H1 (cell line): ENCODE measurements around the gene EMD. TPM values are rescaled to one million over a fixed set of nuclear protein-coding genes. Genes with fewer than 3 reads are reported as not detected.

Experiments
- CTCF ChIA-PET: fragments of 300-600 bp; sonication (Branson Sonifier 250); formaldehyde crosslinking; loops from one replicate; lab custom pipeline; 2021; ENCODE audit not compliant: partially characterized antibody; lab: Charles Lee
- POLR2A ChIA-PET: fragments of 300-600 bp; sonication (Branson Sonifier 250); formaldehyde crosslinking; loops from one replicate; lab custom pipeline; 2021; ENCODE audit warnings: inconsistent platforms; ENCODE audit not compliant: partially characterized antibody; lab: Charles Lee
- DNase-seq, 2 experiments: peaks; one replicate each; pipeline versions ENCODE4 v3.0.0 to v3.0.0-alpha.2; 2010 to 2022; ENCODE audit warnings: low spot score in 2 of 2, low read depth in 1 of 2, mixed read lengths in 1 of 2
- FAIRE-seq: peaks from 2 replicates; lab custom pipeline; 2011; peaks lifted over from hg19 to GRCh38; lab: Jason Lieb, UNC
- H2AFZ ChIP-seq: 2 replicates; pipeline ENCODE4 v1.8.1; 2012; ENCODE audit warnings: low read length, inconsistent platforms
- H2AK5ac ChIP-seq: 2 replicates; pipeline ENCODE4 v1.6.1; 2013; ENCODE audit warnings: low read depth, low read length
- H2BK120ac ChIP-seq: replicated peaks from 2 replicates; pipeline ENCODE3; 2013; ENCODE audit warnings: low read depth, low read length, inconsistent platforms
- H2BK12ac ChIP-seq: 2 replicates; pipeline ENCODE4 v1.6.1; 2013; ENCODE audit warnings: low read depth, low read length
- H2BK15ac ChIP-seq: 2 replicates; pipeline ENCODE4 v1.6.1; 2013; ENCODE audit warnings: low read length
- H2BK20ac ChIP-seq: 2 replicates; pipeline ENCODE4 v1.6.1; 2013; ENCODE audit warnings: low read length
- H2BK5ac ChIP-seq: 2 replicates; pipeline ENCODE4 v1.6.1; 2013; ENCODE audit warnings: low read depth, low read length
- H3K14ac ChIP-seq: 2 replicates; pipeline ENCODE4 v1.6.1; 2013; ENCODE audit warnings: inconsistent platforms; ENCODE audit not compliant: insufficient read length
- H3K18ac ChIP-seq: 2 replicates; pipeline ENCODE4 v1.6.1; 2013; ENCODE audit warnings: low read length; ENCODE audit errors: extremely low read depth
- H3K23ac ChIP-seq: 2 replicates; pipeline ENCODE4 v1.6.1; 2013; ENCODE audit warnings: inconsistent platforms; ENCODE audit not compliant: insufficient read length
- H3K23me2 ChIP-seq: 2 replicates; pipeline ENCODE4 v1.6.1; 2013; ENCODE audit warnings: low read depth, low read length
- H3K27ac ChIP-seq: 2 replicates; pipeline ENCODE4 v1.6.1; 2011; ENCODE audit warnings: low read depth, low read length, inconsistent platforms
- H3K27me3 ChIP-seq, 4 experiments: replicated peaks in 1 of 4; 1 replicate in 1 of 4; 2 replicates in 3 of 4; pipeline versions ENCODE4 v1.6.1 to v1.8.1; 2011 to 2013; ENCODE audit warnings: low read length in 3 of 4, mild to moderate bottlenecking in 3 of 4, inconsistent platforms in 2 of 4, mixed read lengths in 2 of 4, moderate library complexity in 1 of 4; ENCODE audit not compliant: control insufficient read depth in 3 of 4, insufficient read depth in 3 of 4; ENCODE audit errors: extremely low read depth in 1 of 4
- H3K36me3 ChIP-seq, 4 experiments: 2 replicates each; pipeline versions ENCODE4 v1.6.1 to v1.8.1; 2011 to 2013; ENCODE audit warnings: mild to moderate bottlenecking in 4 of 4, low read length in 3 of 4, moderate library complexity in 2 of 4, control low read depth in 1 of 4, inconsistent platforms in 1 of 4; ENCODE audit not compliant: insufficient read depth in 4 of 4, control insufficient read depth in 2 of 4
- H3K4ac ChIP-seq: replicated peaks from 2 replicates; pipeline ENCODE3; 2013; ENCODE audit warnings: low read length, low read depth, mixed read lengths, inconsistent platforms; ENCODE audit not compliant: insufficient read length
- H3K4me1 ChIP-seq, 4 experiments: replicated peaks in 1 of 4; 1 replicate in 1 of 4; 2 replicates in 3 of 4; pipeline versions ENCODE4 v1.6.1 to v1.8.1; 2011 to 2013; ENCODE audit warnings: low read length in 3 of 4, inconsistent platforms in 2 of 4, mixed read lengths in 1 of 4; ENCODE audit not compliant: insufficient read depth in 4 of 4, control insufficient read depth in 3 of 4
- H3K4me2 ChIP-seq, 2 experiments: 2 replicates each; pipeline versions ENCODE4 v1.6.1 to v1.8.1; 2011 to 2013; ENCODE audit warnings: low read depth in 2 of 2, low read length in 2 of 2, control low read depth in 1 of 2, inconsistent platforms in 1 of 2, mild to moderate bottlenecking in 1 of 2; ENCODE audit not compliant: insufficient read depth in 1 of 2
- H3K4me3 ChIP-seq, 4 experiments: fragments of 200-600, 300-600 bp in 1 of 4; sonication (generic), shearing (Covaris generic), sonication (Bioruptor Twin) in 1 of 4; 2 replicates each; pipeline versions ENCODE4 v1.5.1 to v1.8.1; 2011 to 2016; ENCODE audit warnings: low read length in 4 of 4, low read depth in 3 of 4, control low read depth in 2 of 4, inconsistent platforms in 2 of 4, mild to moderate bottlenecking in 2 of 4, mixed read lengths in 1 of 4, moderate library complexity in 1 of 4; ENCODE audit not compliant: insufficient read depth in 2 of 4; ENCODE audit errors: extremely low read depth in 1 of 4
- H3K56ac ChIP-seq: replicated peaks from 2 replicates; pipeline ENCODE3; 2013; ENCODE audit warnings: low read depth, mild to moderate bottlenecking, mixed read lengths, low read length, inconsistent platforms; ENCODE audit not compliant: insufficient read length
- H3K79me1 ChIP-seq: 2 replicates; pipeline ENCODE4 v1.6.1; 2013; ENCODE audit warnings: low read depth, low read length, control low read depth
- H3K79me2 ChIP-seq, 2 experiments: 2 replicates each; pipeline versions ENCODE4 v1.6.1 to v1.8.1; 2012 to 2013; ENCODE audit warnings: low read length in 2 of 2, mild to moderate bottlenecking in 2 of 2, inconsistent platforms in 1 of 2; ENCODE audit not compliant: insufficient read depth in 2 of 2, control insufficient read depth in 1 of 2
- H3K9ac ChIP-seq, 4 experiments: replicated peaks in 1 of 4; 1 replicate in 1 of 4; 2 replicates in 3 of 4; pipeline versions ENCODE4 v1.6.1 to v1.8.1; 2011 to 2013; ENCODE audit warnings: low read depth in 3 of 4, low read length in 3 of 4, control low read depth in 2 of 4, mild to moderate bottlenecking in 2 of 4, moderate library complexity in 2 of 4, inconsistent platforms in 1 of 4; ENCODE audit errors: extremely low read depth in 1 of 4
- H3K9me3 ChIP-seq, 2 experiments: 2 replicates each; pipeline versions ENCODE4 v1.6.1 to v1.8.1; 2012 to 2013; ENCODE audit warnings: mild to moderate bottlenecking in 2 of 2, moderate library complexity in 2 of 2, control low read depth in 1 of 2, inconsistent platforms in 1 of 2, low read depth in 1 of 2, low read length in 1 of 2, mixed read lengths in 1 of 2; ENCODE audit not compliant: insufficient read depth in 2 of 2
- H4K20me1 ChIP-seq, 2 experiments: replicated peaks in 1 of 2; 2 replicates each; pipeline versions ENCODE3 to v1.8.1; 2011 to 2013; ENCODE audit warnings: inconsistent platforms in 2 of 2, low read length in 2 of 2, mild to moderate bottlenecking in 1 of 2; ENCODE audit not compliant: insufficient read depth in 2 of 2, control insufficient read depth in 1 of 2
- H4K5ac ChIP-seq: 2 replicates; pipeline ENCODE4 v1.6.1; 2013; ENCODE audit warnings: low read length, low read depth, mixed read lengths, inconsistent platforms; ENCODE audit not compliant: insufficient read length
- H4K8ac ChIP-seq: 2 replicates; pipeline ENCODE4 v1.8.0; 2013; ENCODE audit warnings: mild to moderate bottlenecking, moderate library complexity, low read length, inconsistent platforms; ENCODE audit not compliant: insufficient read depth; ENCODE audit errors: extremely low read depth
- H4K91ac ChIP-seq: replicated peaks from 2 replicates; pipeline ENCODE3; 2013; ENCODE audit warnings: low read length, mixed read lengths, inconsistent platforms; ENCODE audit not compliant: insufficient read length
- CHD2 ChIP-seq: IDR thresholded peaks from 2 replicates; pipeline ENCODE4 v1.6.1; 2012; ENCODE audit warnings: low read length, improper control_type of control experiment
- EZH2 ChIP-seq: fragments of 200-600 bp; sonication (generic); IDR thresholded peaks from 2 replicates; pipeline ENCODE4 v1.7.1; 2012; ENCODE audit warnings: low read depth, mild to moderate bottlenecking, moderate library complexity, low read length, inconsistent platforms; ENCODE audit not compliant: severe bottlenecking
- HDAC6 ChIP-seq: IDR thresholded peaks from one replicate; pipeline ENCODE4 v1.7.1; 2012; ENCODE audit warnings: low read depth, mild to moderate bottlenecking, inconsistent platforms, low read length, moderate library complexity
- KDM1A ChIP-seq: fragments of 200-600, 300-600 bp; sonication (generic); IDR thresholded peaks from 2 replicates; pipeline ENCODE4 v1.7.1; 2016; ENCODE audit warnings: mild to moderate bottlenecking, low read length, borderline replicate concordance
- NANOG ChIP-seq: IDR thresholded peaks from 2 replicates; pipeline ENCODE4 v1.6.1; 2011; ENCODE audit warnings: low read length, low read depth, mild to moderate bottlenecking, inconsistent platforms; ENCODE audit not compliant: insufficient read depth, poor library complexity, severe bottlenecking
- NRF1 ChIP-seq: IDR thresholded peaks from 2 replicates; pipeline ENCODE4 v1.6.1; 2011; ENCODE audit warnings: mild to moderate bottlenecking, low read depth, low read length, improper control_type of control experiment
- PHF8 ChIP-seq: fragments of 200-600 bp; sonication (generic); conservative IDR thresholded peaks from 2 replicates; pipeline ENCODE4 v1.7.1; 2012; ENCODE audit warnings: low read depth, mild to moderate bottlenecking, inconsistent platforms, low read length, moderate library complexity
- RFX5 ChIP-seq: IDR thresholded peaks from 2 replicates; pipeline ENCODE4 v1.6.1; 2011; ENCODE audit warnings: low read depth, low read length, improper control_type of control experiment, borderline replicate concordance
- SIX5 ChIP-seq: IDR thresholded peaks from 2 replicates; pipeline ENCODE4 v1.6.1; 2011; ENCODE audit warnings: mild to moderate bottlenecking, low read depth, low read length
- WGBS, 2 experiments: shearing (Covaris generic) in 1 of 2; methylation state at CpG; one replicate each; pipeline versions ENCODE4 v1.1.6 to v1.1.7; 2013 to 2015; ENCODE audit warnings: low lambda C conversion rate in 2 of 2, mixed read lengths in 2 of 2, inconsistent platforms in 1 of 2, low coverage in 1 of 2, missing lambda C conversion rate in 1 of 2; ENCODE audit not compliant: insufficient replicate concordance in 2 of 2, insufficient coverage in 1 of 2, insufficient read length in 1 of 2; ENCODE audit errors: extremely low coverage in 1 of 2, missing lambda C conversion rate in 1 of 2; 5-methylcytosine and 5-hydroxymethylcytosine counted together
- polyA plus RNA-seq, 7 experiments: library from polyadenylated mRNA; depleted of rRNA in 3 of 7; stranded (reverse) in 5 of 7; unstranded in 2 of 7; fragments of >200 nt in 5 of 7; fragments of 200-250 nt in 2 of 7; gene quantifications; 1 replicate in 5 of 7; 2 replicates in 1 of 7; 4 replicates in 1 of 7; pipeline versions ENCODE4 v1.2.1 to v1.2.3, GENCODE V29; 2011 to 2013; ENCODE audit warnings: missing spikeins in 2 of 7, mixed read lengths in 2 of 7
- total RNA-seq: library from RNA; stranded (reverse); fragmentation: NEBNext Ultra II Directional; extraction: Animal tissue kit (Norgen Biotek cat#: 25700); gene quantifications from 2 replicates; pipeline ENCODE4 v1.2.1, GENCODE V29; 2021

EMD gene
- total and polyA plus RNA-seq, 2 of the 8 experiments (the other 6 are each of a cell fraction or from before 2014, with no cell fraction given): 45.5 to 109 TPM

- Histone ChIP-seq H3K4me3 (peak overlapping the region; percentile 75 to 97 (median 78)), H2BK120ac (no peak overlapping the region), H4K8ac (peak overlapping the region; percentile 98), H3K27ac (peak overlapping the region; percentile 96), H4K20me1 (peaks cover 0 to 2% of the 10 kb centered on the region in 2 experiments), H3K18ac (no peak overlapping the region; the same call in 1 of the 2 replicates), H3K79me1 (no peaks in the 10 kb centered on the region)
- no peak for FAIRE-seq
- TF ChIP-seq NRF1 (no peak), NANOG (no peak), HDAC6 (no peak), PHF8 (peak; percentile 49), EZH2 (no peak), KDM1A (no peak), SIX5 (no peak), RFX5 (no peak), CHD2 (no peak)
- TF ChIP-seq, all 59 proteins: peak for 1
- H3K23ac ChIP-seq: no peak overlapping the region
- H3K14ac ChIP-seq: no peak overlapping the region
- H3K27me3 ChIP-seq: peaks cover 0 to 3% (median 0%) of the 10 kb centered on the region in 4 experiments; a peak in 1 of 7 replicates
- no peak overlapping the region for H2AK5ac ChIP-seq
- H3K9ac ChIP-seq: peak overlapping the region; percentile 84 to 92 (median 92)
- H2BK15ac ChIP-seq: no peak overlapping the region
- no peak overlapping the region for H4K5ac ChIP-seq
- peak overlapping the region; percentile 79 to 98 for H3K4me2 ChIP-seq
- H2BK12ac ChIP-seq: no peak overlapping the region; the same call in 1 of the 2 replicates
- no peak overlapping the region for H2BK20ac ChIP-seq
- WGBS, 2 experiments: no CpG with 5 or more reads among the region's 38 CpGs
- no peak overlapping the region for H2BK5ac ChIP-seq
- H3K4ac ChIP-seq: no peak overlapping the region
- H3K9me3 ChIP-seq: no peaks in the 10 kb centered on the region
- H3K4me1 ChIP-seq: peaks cover 0 to 23% (median 10%) of the 10 kb centered on the region in 4 experiments; a peak in 6 of 7 replicates
- no peak overlapping the region for H3K56ac ChIP-seq
- CTCF ChIA-PET: interaction anchor here (1.6 kb wide), 1 partner anchor 11 kb away, joined by 5 read pairs; no protein-coding TSS in a partner anchor
- peaks cover 0 to 26% (median 0%) of the 10 kb centered on the region in 4 experiments; a peak in 2 of 8 replicates for H3K36me3 ChIP-seq
- no peak overlapping the region for H2AFZ ChIP-seq
- no peak for DNase-seq
- no peak overlapping the region for H4K91ac ChIP-seq
- peaks cover 4% of the 10 kb centered on the region; the same call in 1 of the 2 replicates for H3K23me2 ChIP-seq
- H3K79me2 ChIP-seq: peaks cover 0 to 13% of the 10 kb centered on the region in 2 experiments; a peak in 2 of 4 replicates
- POLR2A ChIA-PET: interaction anchor here (0.6 to 6.5 kb wide), 5 partner anchors 11 to 298 kb away, joined by 3 to 107 read pairs (median 16); partner anchors contain the start of gene RPL10
Measured at GRCh38 chrX:154379569-154379951, 465 bp downstream of the EMD start.
